Heart left ventricle (tissue), 13 donors: ENCODE results near the gene ETHE1.
A peak's percentile ranks its signal among the peaks of the same experiment; 100 is the strongest.

Experiments
- CTCF ChIP-seq, 12 donors: fragments of 200-600 bp; sonication (generic) in 4 of 12; IDR thresholded peaks; one replicate each; pipeline versions ENCODE4 v1.5.0 to v1.8.0; 2018 to 2022; ENCODE audit warnings: antibody characterized with exemption in 12 of 12, mild to moderate bottlenecking in 5 of 12
- POLR2A ChIP-seq, 2 donors: fragments of 450-650 bp; IDR thresholded peaks; one replicate each; pipeline ENCODE4 v1.6.1; 2017; ENCODE audit warnings: antibody characterized with exemption in 2 of 2, mild to moderate bottlenecking in 2 of 2, moderate library complexity in 2 of 2
- donor health status: ischemic (EF 13 %, LVEDD 7.1; RV severe dilation, severe dysfunction).
- donor health status: DM: no; HTN: yes; CAD: no.
- donor health status: DM: no; HTN: no; CAD: no.
- donor health status: ischemic (EF 25% LVEDD 6.9; RV normal size, moderate dysfunction).
- donor health status: ischemic (EF 25% LVEDD 5.7; RV mildly dilated, moderate dysfunction).
- donor health status: ischemic (EF 35%, LVEDD 5.7; RV mildly dilated, moderate dysfunction).
- donor health status: nonischemic (EF 11% LVEDD 7.7; RV severe dilation, severe dysfunction).
- donor health status: DM: yes; HTN: yes; CAD: no.
- donor health status: PGD.
- donor health status: ischemic (EF 29% LVEDD 5.4; RV normal size, mild dysfunction).
- donor health status: nonischemic (EF 23%, LVEDD 6.1; RV moderate dilation, normal function).

DNA sequence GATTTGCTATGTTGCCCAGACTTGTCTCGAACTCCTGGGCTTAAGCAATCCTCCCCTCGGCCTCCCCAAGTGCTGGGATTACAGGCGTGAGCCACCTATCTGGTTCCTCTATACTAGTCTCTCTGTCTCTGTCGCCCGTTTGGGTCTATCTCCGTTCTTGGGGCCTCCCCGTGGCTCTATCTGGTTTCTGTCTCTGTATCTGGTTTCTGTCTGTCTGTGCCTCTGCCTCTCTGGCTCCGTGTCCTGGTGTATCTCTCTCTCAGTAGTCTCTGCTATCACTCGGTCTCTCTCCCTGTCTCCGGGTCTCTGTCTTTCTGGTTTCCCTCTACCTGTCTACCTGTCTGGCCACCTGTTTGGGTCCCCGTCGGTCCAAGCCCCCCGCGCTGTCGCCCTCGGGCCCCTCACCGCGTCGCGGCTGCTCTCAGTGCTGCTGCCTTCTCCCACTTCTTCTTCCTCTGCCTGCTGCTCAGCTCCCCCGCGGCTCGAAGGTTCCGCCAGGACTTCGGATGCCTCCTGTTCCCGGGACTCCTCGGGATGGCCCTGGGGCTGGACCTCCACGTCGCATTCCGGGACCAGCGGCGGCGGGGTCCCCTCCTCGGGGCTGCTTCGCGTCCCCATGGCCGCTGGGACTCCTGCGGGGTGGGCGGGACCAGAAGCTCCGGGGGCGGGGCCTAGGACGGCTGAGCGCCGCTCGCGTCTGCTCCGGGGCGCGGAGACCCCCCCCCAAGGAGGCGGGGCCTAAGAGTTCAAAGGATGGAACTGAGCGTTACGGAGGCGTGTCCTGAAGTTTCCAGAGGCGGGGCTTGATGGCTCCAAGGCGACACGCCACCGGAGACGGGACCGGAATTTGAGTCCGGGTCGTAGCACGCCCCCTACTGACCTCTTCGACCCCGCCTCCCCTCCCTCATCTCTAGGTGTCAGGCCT is 23.2 kb downstream of the ETHE1 start:
- peak in 1 of 2 donors; percentile 38 for TF ChIP-seq POLR2A (IDR thresholded peaks at IDR 0.05)
- TF ChIP-seq CTCF (IDR thresholded peaks at IDR 0.05) = peak in 7 of 12 donors; percentile 14 to 53 (median 33)
